ENCODE results near the gene NOD2. TPM values are rescaled to one million over a fixed set of nuclear protein-coding genes. Genes with fewer than 3 reads are reported as not detected.
A peak's percentile ranks its signal among the peaks of the same experiment; 100 is the strongest.

Gene NOD2
- total and polyA plus RNA-seq, 2 of the 13 experiments (the other 11 are each of a cell fraction or from before 2014, with no cell fraction given), result 0.27 to 0.81 TPM

- POLR2A ChIA-PET, result no interaction called here
- Histone ChIP-seq H3K36me3 (replicated peaks in 1 of 2; ENCODE audit: control insufficient read depth in 1 of 2, insufficient read depth in 2 of 2, low read length in 2 of 2) (no peaks in the 10 kb centered on the region; a peak in 1 of 5 replicates), H3K27ac (ENCODE audit: extremely low read length, insufficient read depth, low read length) (no peak overlapping the region), H3K27me3 (ENCODE audit: control insufficient read depth in 1 of 2, insufficient read depth in 2 of 2, low read length in 2 of 2) (no peaks in the 10 kb centered on the region), H3K79me2 (ENCODE audit: insufficient read depth, low read length) (no peaks in the 10 kb centered on the region), H3K4me2 (ENCODE audit: low read depth, low read length) (no peak overlapping the region), H3K9ac (ENCODE audit: insufficient read depth, low read depth, low read length) (no peak overlapping the region), H2AFZ (ENCODE audit: low read length) (no peak overlapping the region), H3K9me3 (ENCODE audit: low read length) (no peaks in the 10 kb centered on the region), H3K4me1 (ENCODE audit: insufficient read depth, low read length) (no peaks in the 10 kb centered on the region), H4K20me1 (ENCODE audit: insufficient read depth, low read length) (no peaks in the 10 kb centered on the region), H3K4me3 (replicated peaks in 1 of 3; ENCODE audit: insufficient read depth in 1 of 3, low read depth in 2 of 3, low read length in 3 of 3) (no peak overlapping the region)
- intact Hi-C loops (cut with micrococcal nuclease; ENCODE audit: unreplicated experiment), result no loop called here
- CTCF ChIA-PET (ENCODE audit: low intra/inter-chr PET ratio, low total read pairs), result no interaction called here
- WGBS (ENCODE audit: low lambda C conversion rate), result 80% methylated on average over 3 of the region's 3 CpGs
- no TSS peak for BruUV-seq (replicated peaks)
- FAIRE-seq (no peak), DNase-seq (ENCODE audit: low spot score) (no peak), ATAC-seq (no peak)
- TF ChIP-seq MAFF (IDR thresholded peaks at IDR 0.05; ENCODE audit: low read depth, low read length) (peak; percentile 70), AGO1 (IDR thresholded peaks at IDR 0.05; ENCODE audit: low read depth, low read length, poor library complexity, severe bottlenecking) (no peak), MAFK (conservative IDR thresholded peaks at IDR 0.05 in 1 of 2, IDR thresholded peaks at IDR 0.05 in 1 of 2; ENCODE audit: low read length in 2 of 2) (peak; percentile 83 to 87), ZNF790 (CRISPR knock-in tag; IDR thresholded peaks at IDR 0.05; ENCODE audit: borderline replicate concordance) (no peak)
- TF ChIP-seq, protein P1, sequence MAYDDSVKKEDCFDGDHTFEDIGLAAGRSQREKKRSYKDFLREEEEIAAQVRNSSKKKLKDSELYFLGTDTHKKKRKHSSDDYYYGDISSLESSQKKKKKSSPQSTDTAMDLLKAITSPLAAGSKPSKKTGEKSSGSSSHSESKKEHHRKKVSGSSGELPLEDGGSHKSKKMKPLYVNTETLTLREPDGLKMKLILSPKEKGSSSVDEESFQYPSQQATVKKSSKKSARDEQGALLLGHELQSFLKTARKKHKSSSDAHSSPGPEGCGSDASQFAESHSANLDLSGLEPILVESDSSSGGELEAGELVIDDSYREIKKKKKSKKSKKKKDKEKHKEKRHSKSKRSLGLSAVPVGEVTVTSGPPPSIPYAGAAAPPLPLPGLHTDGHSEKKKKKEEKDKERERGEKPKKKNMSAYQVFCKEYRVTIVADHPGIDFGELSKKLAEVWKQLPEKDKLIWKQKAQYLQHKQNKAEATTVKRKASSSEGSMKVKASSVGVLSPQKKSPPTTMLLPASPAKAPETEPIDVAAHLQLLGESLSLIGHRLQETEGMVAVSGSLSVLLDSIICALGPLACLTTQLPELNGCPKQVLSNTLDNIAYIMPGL (CRISPR knock-in tag; IDR thresholded peaks at IDR 0.05; ENCODE audit: borderline replicate concordance in 1 of 2, low read depth in 1 of 2), result no peak
- in situ Hi-C loops (cut with HindIII; ENCODE audit: extremely low pct_ligation_motif_present, low pct_unique_long_range_greater_than_20kb), result no loop called here
These were observed 81.6 kb downstream of the NOD2 start for GRCh38 chr16:50774960-50775359.

DNA sequence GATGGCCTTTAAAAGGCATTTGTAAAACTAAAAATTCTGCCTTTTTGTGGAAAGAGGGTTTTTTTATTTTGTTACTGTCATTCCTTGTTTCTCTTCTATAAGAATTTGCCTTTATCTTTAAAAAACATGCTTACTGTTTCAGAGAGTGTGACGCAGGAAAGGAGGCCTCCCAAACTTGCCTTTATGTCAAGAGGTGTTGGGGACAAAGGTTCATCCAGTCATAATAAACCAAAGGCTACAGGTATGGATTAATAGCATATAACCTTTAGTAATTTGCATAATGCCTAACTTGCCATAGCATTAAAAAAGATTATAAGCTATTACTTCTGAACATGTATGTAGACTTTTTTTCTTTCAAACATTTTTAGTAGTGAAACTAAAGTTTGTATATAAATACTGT lies 82.6 kb downstream of the NOD2 start:
- Histone ChIP-seq H3K36me3 (replicated peaks in 1 of 2; ENCODE audit: control insufficient read depth in 1 of 2, insufficient read depth in 2 of 2, low read length in 2 of 2) (no peaks in the 10 kb centered on the region; a peak in 1 of 5 replicates), H3K4me2 (ENCODE audit: low read depth, low read length) (no peak overlapping the region), H3K9ac (ENCODE audit: insufficient read depth, low read depth, low read length) (no peak overlapping the region), H3K4me3 (replicated peaks in 1 of 3; ENCODE audit: insufficient read depth in 1 of 3, low read depth in 2 of 3, low read length in 3 of 3) (no peak overlapping the region), H3K27me3 (ENCODE audit: control insufficient read depth in 1 of 2, insufficient read depth in 2 of 2, low read length in 2 of 2) (no peaks in the 10 kb centered on the region), H3K27ac (ENCODE audit: extremely low read length, insufficient read depth, low read length) (no peak overlapping the region), H4K20me1 (ENCODE audit: insufficient read depth, low read length) (no peaks in the 10 kb centered on the region), H3K79me2 (ENCODE audit: insufficient read depth, low read length) (no peaks in the 10 kb centered on the region), H2AFZ (ENCODE audit: low read length) (no peak overlapping the region), H3K4me1 (ENCODE audit: insufficient read depth, low read length) (no peaks in the 10 kb centered on the region), H3K9me3 (ENCODE audit: low read length) (no peaks in the 10 kb centered on the region)
- ATAC-seq (no peak), FAIRE-seq (no peak), DNase-seq (ENCODE audit: low spot score) (no peak)
- in situ Hi-C loops (cut with HindIII; ENCODE audit: extremely low pct_ligation_motif_present, low pct_unique_long_range_greater_than_20kb), result no loop called here
- intact Hi-C loops (cut with micrococcal nuclease; ENCODE audit: unreplicated experiment), result no loop called here
- ChIA-PET CTCF (ENCODE audit: low intra/inter-chr PET ratio, low total read pairs) (no interaction called here), POLR2A (no interaction called here)
- 89% methylated on average over 1 of the region's 1 CpG for WGBS (ENCODE audit: low lambda C conversion rate)
- BruUV-seq (replicated peaks), result no TSS peak
- no peak for TF ChIP-seq ZHX1 (CRISPR knock-in tag; IDR thresholded peaks at IDR 0.05; ENCODE audit: low read depth)
- no peak for TF ChIP-seq ZFYVE20 (CRISPR knock-in tag; IDR thresholded peaks at IDR 0.05; ENCODE audit: borderline replicate concordance, low read depth)

All from HepG2 (cell line).